Lung (tissue), 12 donors: Measurements from ENCODE around the gene AMOT. TPM values are rescaled to one million over a fixed set of nuclear protein-coding genes. Genes with fewer than 3 reads are reported as not detected.

Experiments used
- ATAC-seq: fragments of 200-7000 bp; cut with Tn5 transposase; one replicate; pipeline ENCODE4 v1.9.1; 2020; ENCODE audit warnings: moderate number of reproducible peaks; ENCODE audit not compliant: insufficient read depth, low FRiP score
- DNase-seq, 3 donors: peaks; one replicate each; pipeline ENCODE4 v3.0.0-alpha.2; 2013 to 2017
- H3K27ac ChIP-seq, 2 donors: one replicate each; pipeline ENCODE4 v1.5.1; 2013; ENCODE audit warnings: mild to moderate bottlenecking in 2 of 2, moderate library complexity in 2 of 2, control low read depth in 1 of 2, inconsistent platforms in 1 of 2, low read depth in 1 of 2, low read length in 1 of 2
- H3K27me3 ChIP-seq, 3 donors: one replicate each; pipeline ENCODE4 v1.5.1; 2013; ENCODE audit warnings: low read length in 2 of 3; ENCODE audit not compliant: control insufficient read depth in 3 of 3, insufficient read depth in 3 of 3
- H3K36me3 ChIP-seq, 4 donors: one replicate each; pipeline ENCODE4 v1.5.1; 2013; ENCODE audit warnings: low read length in 4 of 4, mild to moderate bottlenecking in 1 of 4, moderate library complexity in 1 of 4; ENCODE audit not compliant: control insufficient read depth in 4 of 4, insufficient read depth in 4 of 4
- H3K4me1 ChIP-seq, 5 donors: one replicate each; pipeline ENCODE4 v1.5.1; 2013; ENCODE audit warnings: low read length in 5 of 5, mild to moderate bottlenecking in 2 of 5, moderate library complexity in 1 of 5; ENCODE audit not compliant: control insufficient read depth in 5 of 5, insufficient read depth in 5 of 5
- H3K4me3 ChIP-seq: one replicate; pipeline ENCODE4 v1.5.1; 2013; ENCODE audit warnings: mild to moderate bottlenecking, control low read depth, moderate library complexity
- H3K9ac ChIP-seq, 2 donors: one replicate each; pipeline ENCODE4 v1.5.1; 2013; ENCODE audit warnings: low read length in 2 of 2, control low read depth in 1 of 2; ENCODE audit not compliant: insufficient read depth in 1 of 2
- H3K9me3 ChIP-seq, 4 donors: one replicate each; pipeline ENCODE4 v1.5.1; 2013; ENCODE audit warnings: low read length in 3 of 4, mild to moderate bottlenecking in 1 of 4, moderate library complexity in 1 of 4; ENCODE audit not compliant: control insufficient read depth in 4 of 4, insufficient read depth in 3 of 4
- CTCF ChIP-seq: IDR thresholded peaks from 2 replicates; pipeline ENCODE4 v1.5.1; 2012; ENCODE audit warnings: mild to moderate bottlenecking; ENCODE audit errors: control extremely low read depth, extremely low read depth
- WGBS, 2 donors: extraction: QIAGEN DNeasy Blood & Tissue Kit; methylation state at CpG; one replicate each; pipeline ENCODE4 v1.1.7; 2013; 5-methylcytosine and 5-hydroxymethylcytosine counted together
- polyA plus RNA-seq, 2 donors: library from polyadenylated mRNA; stranded (reverse); fragments of 200-250 nt; gene quantifications; one replicate each; pipeline ENCODE4 v1.2.1, GENCODE V29; 2013
- total RNA-seq, 2 donors: library from RNA; depleted of rRNA in 1 of 2; stranded (reverse); fragments of >200 nt in 1 of 2; gene quantifications; one replicate each; pipeline ENCODE4 v1.2.1, GENCODE V29; 2014 to 2021
- donor health status: control.
- donor health status: control.
- donor health status: Bipolar disorder and iron deficiency.
- donor health status: healthy.
- donor health status: DM: yes; HTN: yes; CAD: no.

The AMOT gene
- total and polyA plus RNA-seq, 4 donors: 0.79 to 11.8 (median 5.9) TPM

- Histone ChIP-seq H3K27me3 (peaks cover 3 to 30% (median 10%) of the 10 kb centered on the region in 3 donors), H3K9me3 (peaks cover 0 to 2% (median 0%) of the 10 kb centered on the region in 4 donors), H3K4me3 (no peak overlapping the region), H3K4me1 (peaks cover 0 to 4% (median 0%) of the 10 kb centered on the region in 5 donors), H3K27ac (no peak overlapping the region), H3K36me3 (no peaks in the 10 kb centered on the region), H3K9ac (no peak overlapping the region)
- no peak for ATAC-seq
- WGBS, 2 donors: 69 to 92% methylated on average over 3 of the region's 3 CpGs
- TF ChIP-seq CTCF: no peak
- DNase-seq: peak in 1 of 3 donors; percentile 15
These were observed 104.3 kb downstream of the AMOT start for GRCh38 chrX:112736310-112736709.

GRCh38 chrX:112735147-112735546 lies 105.5 kb downstream of the AMOT start:
- Histone ChIP-seq H3K4me1 (peaks cover 0 to 4% (median 0%) of the 10 kb centered on the region in 5 donors), H3K9me3 (peaks cover 0 to 2% (median 0%) of the 10 kb centered on the region in 4 donors), H3K27ac (no peak overlapping the region), H3K9ac (no peak overlapping the region), H3K36me3 (no peaks in the 10 kb centered on the region), H3K4me3 (no peak overlapping the region), H3K27me3 (peaks cover 3 to 26% (median 11%) of the 10 kb centered on the region in 3 donors)
- ATAC-seq (no peak), DNase-seq (no peak)
- 77 to 88% methylated on average over 2 of the region's 2 CpGs for whole genome bisulfite sequencing, 2 donors
- no peak for TF ChIP-seq CTCF

- 10 to 24% methylated on average over 3 of the region's 3 CpGs for WGBS, 2 donors
These were observed 106.3 kb downstream of the AMOT start for GRCh38 chrX:112734290-112734689.

More at GRCh38 chrX:112734290-112734689, 106.3 kb downstream of the AMOT start:
- Histone ChIP-seq H3K9ac (no peak overlapping the region), H3K27me3 (peaks cover 3 to 35% (median 15%) of the 10 kb centered on the region in 3 donors), H3K36me3 (no peaks in the 10 kb centered on the region), H3K9me3 (peaks cover 0 to 2% (median 0%) of the 10 kb centered on the region in 4 donors), H3K4me3 (no peak overlapping the region), H3K4me1 (peaks cover 0 to 4% (median 0%) of the 10 kb centered on the region in 5 donors), H3K27ac (no peak overlapping the region)
- ATAC-seq (peak; percentile 39), DNase-seq (peak in 2 of 3 donors; percentile 17 to 47)
- TF ChIP-seq CTCF: no peak
